ENCODE results near the gene CCDC83.
A peak's percentile ranks its signal among the peaks of the same experiment; 100 is the strongest.

CCDC83 gene

DNA sequence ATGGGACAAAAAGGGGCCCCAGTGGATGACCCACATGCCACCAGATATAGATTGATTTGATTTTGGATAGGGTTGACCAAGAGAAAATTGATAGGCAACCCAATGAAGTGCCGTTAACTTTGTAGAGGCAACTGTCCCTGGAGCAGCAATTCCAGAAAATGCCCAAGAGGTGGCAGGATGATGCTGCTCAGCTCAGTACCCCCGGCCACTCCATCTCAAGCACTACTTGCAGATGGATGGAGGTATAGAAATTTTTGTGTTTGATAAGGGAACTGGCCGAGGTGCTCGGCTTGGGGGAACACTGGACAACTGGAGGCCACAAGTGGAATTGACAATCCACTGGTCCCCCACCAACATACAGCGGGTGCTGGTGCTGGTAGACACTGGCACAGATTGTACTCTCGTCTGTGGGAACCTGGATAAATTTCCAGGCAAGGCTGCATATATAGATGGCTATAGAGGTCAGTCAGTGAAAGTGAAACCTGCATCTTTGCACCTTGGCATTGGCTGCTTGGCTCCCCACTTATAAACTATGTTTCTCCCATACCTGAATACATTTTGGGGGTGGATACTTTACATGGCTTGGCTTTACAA lies 86.3 kb downstream of the CCDC83 start:
- TF ChIP-seq RAD21 (IDR thresholded peaks at IDR 0.05; ENCODE audit: low read depth) (peak; percentile 84), EP300 (IDR thresholded peaks at IDR 0.05; ENCODE audit: borderline replicate concordance) (no peak), ZBTB7A (IDR thresholded peaks at IDR 0.05; ENCODE audit: low read depth) (no peak), NFIC (IDR thresholded peaks at IDR 0.05) (no peak), TEAD4 (IDR thresholded peaks at IDR 0.05) (no peak)

DNA sequence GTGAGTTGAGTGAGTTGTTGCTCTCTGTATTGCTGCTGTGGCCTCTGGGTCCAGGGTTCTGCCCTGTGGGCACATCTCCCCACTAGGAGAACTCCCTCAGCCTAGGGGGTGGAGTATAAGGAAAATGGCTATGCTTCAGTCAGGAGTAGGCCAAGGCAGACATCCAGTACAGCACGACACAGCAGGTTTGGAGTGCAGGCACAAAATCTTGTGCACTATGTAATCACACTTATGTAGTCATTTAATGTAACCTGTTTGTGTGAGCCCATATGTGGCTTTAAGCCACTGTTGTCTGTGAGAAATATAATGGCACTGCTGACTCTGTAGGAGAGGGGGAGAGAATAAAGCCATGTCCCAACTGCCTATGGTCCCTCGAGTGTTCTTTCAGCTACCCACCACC lies 90.1 kb downstream of the CCDC83 start:
- TF ChIP-seq ZBTB7A (IDR thresholded peaks at IDR 0.05; ENCODE audit: low read depth): no peak
- TF ChIP-seq MAX (IDR thresholded peaks at IDR 0.05): no peak
- TF ChIP-seq TAF1 (IDR thresholded peaks at IDR 0.05; ENCODE audit: low read depth): no peak
- TF ChIP-seq YY1 (IDR thresholded peaks at IDR 0.05; ENCODE audit: low read depth): no peak
- TF ChIP-seq FOXM1 (IDR thresholded peaks at IDR 0.05; ENCODE audit: borderline replicate concordance, low read depth): no peak
- TF ChIP-seq EGR1 (IDR thresholded peaks at IDR 0.05): no peak
- TF ChIP-seq, protein P1, sequence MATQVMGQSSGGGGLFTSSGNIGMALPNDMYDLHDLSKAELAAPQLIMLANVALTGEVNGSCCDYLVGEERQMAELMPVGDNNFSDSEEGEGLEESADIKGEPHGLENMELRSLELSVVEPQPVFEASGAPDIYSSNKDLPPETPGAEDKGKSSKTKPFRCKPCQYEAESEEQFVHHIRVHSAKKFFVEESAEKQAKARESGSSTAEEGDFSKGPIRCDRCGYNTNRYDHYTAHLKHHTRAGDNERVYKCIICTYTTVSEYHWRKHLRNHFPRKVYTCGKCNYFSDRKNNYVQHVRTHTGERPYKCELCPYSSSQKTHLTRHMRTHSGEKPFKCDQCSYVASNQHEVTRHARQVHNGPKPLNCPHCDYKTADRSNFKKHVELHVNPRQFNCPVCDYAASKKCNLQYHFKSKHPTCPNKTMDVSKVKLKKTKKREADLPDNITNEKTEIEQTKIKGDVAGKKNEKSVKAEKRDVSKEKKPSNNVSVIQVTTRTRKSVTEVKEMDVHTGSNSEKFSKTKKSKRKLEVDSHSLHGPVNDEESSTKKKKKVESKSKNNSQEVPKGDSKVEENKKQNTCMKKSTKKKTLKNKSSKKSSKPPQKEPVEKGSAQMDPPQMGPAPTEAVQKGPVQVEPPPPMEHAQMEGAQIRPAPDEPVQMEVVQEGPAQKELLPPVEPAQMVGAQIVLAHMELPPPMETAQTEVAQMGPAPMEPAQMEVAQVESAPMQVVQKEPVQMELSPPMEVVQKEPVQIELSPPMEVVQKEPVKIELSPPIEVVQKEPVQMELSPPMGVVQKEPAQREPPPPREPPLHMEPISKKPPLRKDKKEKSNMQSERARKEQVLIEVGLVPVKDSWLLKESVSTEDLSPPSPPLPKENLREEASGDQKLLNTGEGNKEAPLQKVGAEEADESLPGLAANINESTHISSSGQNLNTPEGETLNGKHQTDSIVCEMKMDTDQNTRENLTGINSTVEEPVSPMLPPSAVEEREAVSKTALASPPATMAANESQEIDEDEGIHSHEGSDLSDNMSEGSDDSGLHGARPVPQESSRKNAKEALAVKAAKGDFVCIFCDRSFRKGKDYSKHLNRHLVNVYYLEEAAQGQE (IDR thresholded peaks at IDR 0.05; ENCODE audit: low read depth): no peak
- TF ChIP-seq NFIC (IDR thresholded peaks at IDR 0.05): no peak
- no peak for TF ChIP-seq RAD21 (IDR thresholded peaks at IDR 0.05; ENCODE audit: low read depth)
- TF ChIP-seq EP300 (IDR thresholded peaks at IDR 0.05; ENCODE audit: borderline replicate concordance): no peak
- TF ChIP-seq TCF12 (IDR thresholded peaks at IDR 0.05; ENCODE audit: low read depth): no peak
- no peak for TF ChIP-seq CEBPB (IDR thresholded peaks at IDR 0.05)
- TF ChIP-seq, protein P2, sequence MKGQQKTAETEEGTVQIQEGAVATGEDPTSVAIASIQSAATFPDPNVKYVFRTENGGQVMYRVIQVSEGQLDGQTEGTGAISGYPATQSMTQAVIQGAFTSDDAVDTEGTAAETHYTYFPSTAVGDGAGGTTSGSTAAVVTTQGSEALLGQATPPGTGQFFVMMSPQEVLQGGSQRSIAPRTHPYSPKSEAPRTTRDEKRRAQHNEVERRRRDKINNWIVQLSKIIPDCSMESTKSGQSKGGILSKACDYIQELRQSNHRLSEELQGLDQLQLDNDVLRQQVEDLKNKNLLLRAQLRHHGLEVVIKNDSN (IDR thresholded peaks at IDR 0.05): no peak
- no peak for TF ChIP-seq TEAD4 (IDR thresholded peaks at IDR 0.05)
- TF ChIP-seq CREB1 (IDR thresholded peaks at IDR 0.05; ENCODE audit: low read depth): no peak

- TF ChIP-seq, protein P2 (IDR thresholded peaks at IDR 0.05): no peak
- TF ChIP-seq NFIC (IDR thresholded peaks at IDR 0.05) (no peak), CEBPB (IDR thresholded peaks at IDR 0.05) (no peak), FOXM1 (IDR thresholded peaks at IDR 0.05; ENCODE audit: borderline replicate concordance, low read depth) (no peak), ZBTB7A (IDR thresholded peaks at IDR 0.05; ENCODE audit: low read depth) (no peak), EGR1 (IDR thresholded peaks at IDR 0.05) (no peak), YY1 (IDR thresholded peaks at IDR 0.05; ENCODE audit: low read depth) (no peak), RAD21 (IDR thresholded peaks at IDR 0.05; ENCODE audit: low read depth) (no peak), TCF12 (IDR thresholded peaks at IDR 0.05; ENCODE audit: low read depth) (no peak)
- TF ChIP-seq, protein P1 (IDR thresholded peaks at IDR 0.05; ENCODE audit: low read depth): no peak
Observed at GRCh38 chr11:85945788-85946187, 90.6 kb downstream of the CCDC83 start.

DNA sequence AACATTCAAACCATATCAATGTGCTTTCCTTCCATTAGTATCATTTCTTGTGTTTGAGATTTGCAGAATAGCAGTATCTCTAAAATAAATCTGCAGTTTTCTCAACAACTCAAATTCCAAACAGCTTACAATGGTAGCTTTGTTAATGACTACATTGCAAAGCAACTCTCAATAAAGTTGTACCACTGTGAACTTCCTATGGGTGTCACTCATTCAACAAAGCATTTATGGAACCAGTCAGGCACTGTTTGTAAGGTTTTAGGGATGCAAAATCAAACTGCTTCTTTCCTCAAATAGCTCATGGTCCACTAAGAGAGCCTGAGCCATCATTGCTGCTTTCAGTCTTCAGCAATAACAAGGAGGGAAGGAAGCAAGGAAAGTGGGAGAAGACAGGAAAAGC lies 91.0 kb downstream of the CCDC83 start:
- TF ChIP-seq EP300 (IDR thresholded peaks at IDR 0.05; ENCODE audit: borderline replicate concordance) (no peak), ZBTB7A (IDR thresholded peaks at IDR 0.05; ENCODE audit: low read depth) (no peak), MAX (IDR thresholded peaks at IDR 0.05) (no peak), RAD21 (IDR thresholded peaks at IDR 0.05; ENCODE audit: low read depth) (peak; percentile 24; the same call in 1 of the 2 replicates), TEAD4 (IDR thresholded peaks at IDR 0.05) (no peak)
- TF ChIP-seq, protein P2 (IDR thresholded peaks at IDR 0.05): no peak

DNA sequence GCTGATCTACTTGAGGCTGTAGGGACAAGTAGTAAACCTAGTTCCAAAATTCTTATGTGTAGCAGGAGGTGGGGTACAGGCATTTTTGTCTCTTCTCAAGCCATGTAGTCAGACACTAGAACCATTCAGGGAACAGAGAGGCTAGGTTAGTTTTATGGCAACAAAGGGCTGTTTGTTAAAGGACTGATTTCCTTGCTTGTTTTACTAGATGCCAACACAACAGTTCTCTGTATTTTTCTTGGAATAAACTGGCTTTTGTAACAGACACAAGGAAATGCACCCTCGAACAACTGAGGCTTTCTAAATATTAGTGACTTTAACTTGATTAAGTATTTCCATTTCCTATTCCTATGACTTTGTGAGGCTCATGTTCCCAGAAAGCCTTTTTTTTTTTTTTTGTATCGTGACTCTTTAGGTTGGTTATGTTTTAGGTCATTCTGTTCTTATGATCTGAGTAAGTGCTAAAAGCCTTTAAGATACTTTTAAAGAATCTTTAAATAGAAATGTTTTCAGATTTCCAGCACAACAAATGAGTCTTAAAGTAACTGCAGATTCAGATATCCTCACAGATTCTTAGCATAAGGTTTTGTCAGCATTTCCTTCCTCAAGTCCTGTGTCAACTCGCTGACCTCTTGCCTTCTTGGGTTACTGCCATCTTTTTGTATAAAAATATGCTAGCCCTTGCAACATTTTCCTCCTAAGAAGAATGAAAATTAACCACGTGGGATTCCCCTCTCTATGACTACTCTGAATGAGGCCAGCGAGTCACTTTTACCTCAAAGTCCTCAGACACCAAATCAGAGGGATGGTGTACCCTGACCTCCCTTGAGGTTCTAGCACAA lies 92.5 kb downstream of the CCDC83 start:
- TF ChIP-seq RAD21 (IDR thresholded peaks at IDR 0.05; ENCODE audit: low read depth): no peak
- peak; percentile 21; the same call in 1 of the 2 replicates for TF ChIP-seq FOXM1 (IDR thresholded peaks at IDR 0.05; ENCODE audit: borderline replicate concordance, low read depth)
